ENCODE results near the gene LSR.

The LSR gene

DNA sequence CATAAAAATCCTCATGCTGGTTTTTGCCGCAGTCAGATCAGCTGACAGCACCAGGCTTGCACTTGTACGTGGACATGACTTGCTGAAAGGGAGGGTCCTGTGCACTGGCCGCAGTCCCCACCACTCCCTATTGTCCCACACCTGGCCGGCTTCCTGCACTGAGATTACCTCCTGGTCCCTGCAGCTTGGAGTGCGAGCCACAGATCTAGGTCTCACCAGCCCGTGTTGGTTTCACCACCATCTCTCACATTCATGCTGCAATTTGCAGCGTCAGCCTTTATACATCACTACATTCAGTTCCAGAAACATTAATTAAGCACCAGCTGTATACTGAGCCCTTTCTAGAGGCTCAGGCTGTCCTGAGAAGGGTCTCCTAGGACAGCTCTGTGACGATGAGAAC, 65.2 kb downstream of the LSR start:
- in situ Hi-C loops (cut with MboI; ENCODE audit: low sequenced_read_pairs), result no loop called here

DNA sequence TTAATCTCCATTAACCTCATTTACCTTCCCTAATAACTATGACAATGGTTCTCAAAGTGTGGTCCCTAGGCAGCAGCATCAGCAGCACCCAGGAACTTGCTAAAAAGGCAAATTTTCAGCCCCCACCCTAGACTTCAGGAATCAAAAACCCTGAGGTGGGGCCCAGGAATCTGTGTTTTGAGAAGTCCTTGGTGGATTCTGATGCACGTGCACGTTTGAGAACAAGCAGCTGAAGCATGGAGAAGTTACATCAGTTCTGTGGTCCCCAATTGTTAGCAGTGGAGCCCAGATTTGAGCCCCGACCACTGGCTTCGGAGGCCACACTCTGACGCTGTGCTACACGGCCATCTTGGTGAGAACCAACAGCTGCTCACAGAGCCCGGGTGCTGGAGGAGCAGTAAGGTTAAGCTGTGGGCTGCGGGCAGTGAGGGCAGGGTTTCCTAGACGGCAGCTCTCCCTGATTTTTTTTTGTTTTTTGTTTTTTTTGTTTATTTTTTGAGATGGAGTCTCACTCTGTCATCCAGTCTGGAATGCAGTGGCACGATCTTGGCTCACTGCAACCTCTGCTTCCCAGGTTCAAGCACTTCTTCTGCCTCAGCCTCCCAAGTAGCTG, 66.2 kb downstream of the LSR start:
- in situ Hi-C loops (cut with MboI; ENCODE audit: low sequenced_read_pairs), result no loop called here

DNA sequence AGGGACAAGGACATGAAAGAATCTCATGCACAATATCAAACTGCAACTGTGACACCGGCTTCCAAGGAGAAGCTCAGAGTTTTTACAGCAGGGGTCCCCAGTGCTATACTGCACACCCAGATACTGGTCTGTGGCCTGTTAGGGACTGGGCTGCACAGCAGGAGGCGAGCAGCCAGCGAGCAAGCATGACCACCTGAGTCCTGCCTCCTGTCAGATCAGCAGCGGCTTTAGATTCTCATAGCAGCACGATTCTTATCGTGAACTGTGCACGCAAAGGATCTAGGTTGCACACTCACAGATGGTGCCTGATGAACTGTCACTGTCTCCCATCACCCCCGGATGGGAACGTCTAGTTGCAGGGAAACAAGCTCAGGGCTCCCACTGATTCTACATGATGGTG, 67.1 kb downstream of the LSR start:
- in situ Hi-C loops (cut with MboI; ENCODE audit: low sequenced_read_pairs), result no loop called here

DNA sequence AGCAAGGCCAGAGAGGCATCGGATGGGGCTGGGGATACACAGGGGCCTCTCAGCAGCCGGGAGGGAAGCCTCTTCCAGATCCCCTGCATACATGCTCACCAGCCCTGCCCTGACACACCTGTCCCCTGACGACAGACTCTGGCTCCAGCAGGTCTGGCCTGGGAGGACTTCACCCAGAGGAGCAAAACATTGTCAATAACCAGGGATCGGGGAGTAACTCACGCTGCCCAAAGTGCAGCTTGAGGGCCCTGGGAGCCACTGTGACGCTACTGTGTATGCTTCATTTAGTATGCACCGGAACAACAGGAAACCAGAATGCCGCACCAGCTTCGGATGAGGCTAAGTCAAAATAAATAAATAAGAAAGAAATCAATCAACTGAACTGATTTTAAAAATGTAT, 67.8 kb downstream of the LSR start:
- in situ Hi-C loops (cut with MboI; ENCODE audit: low sequenced_read_pairs), result no loop called here
